ENCODE results near the gene CABLES1. TPM values are rescaled to one million over a fixed set of nuclear protein-coding genes. Genes with fewer than 3 reads are reported as not detected.
"Not testable (repeated sequence)": the region's sequence is repeated elsewhere in the genome, so short reads cannot be mapped to it uniquely, and the experiment has no call there.

CABLES1 gene
- total RNA-seq, 2 donors from 2014 or later = 0.39 TPM; not detected in 1

GRCh38 chr18:23155537-23155936, 20.3 kb downstream of the CABLES1 start:
- Mint-ChIP-seq H3K27me3 (peaks cover 3 to 12% of the 10 kb centered on the region in 2 donors), H3K36me3 (no peaks in the 10 kb centered on the region), H3K4me1 (ENCODE audit: low read depth in 2 of 2) (no peaks in the 10 kb centered on the region), H3K27ac (no peak overlapping the region), H3K4me3 (no peak overlapping the region), H3K9me3 (no peaks in the 10 kb centered on the region)
- DNase-seq (ENCODE audit: low spot score) (no peak), ATAC-seq (no peak)

- H3K4me1 Mint-ChIP-seq (ENCODE audit: low read depth in 2 of 2) = no peaks in the 10 kb centered on the region
- H3K27ac Mint-ChIP-seq = no peak overlapping the region
- H3K4me3 Mint-ChIP-seq = no peak overlapping the region
- no peaks in the 10 kb centered on the region for H3K36me3 Mint-ChIP-seq
- ATAC-seq = no peak
- H3K27me3 Mint-ChIP-seq = peaks cover 3 to 12% of the 10 kb centered on the region in 2 donors
- DNase-seq (ENCODE audit: low spot score) = no peak
- no peaks in the 10 kb centered on the region for H3K9me3 Mint-ChIP-seq
These were observed 20.8 kb downstream of the CABLES1 start for GRCh38 chr18:23156134-23156533.

GRCh38 chr18:23158058-23158457, 22.8 kb downstream of the CABLES1 start:
- no peaks in the 10 kb centered on the region for H3K9me3 Mint-ChIP-seq
- H3K4me1 Mint-ChIP-seq (ENCODE audit: low read depth in 2 of 2) = peaks cover 0 to 5% of the 10 kb centered on the region in 2 donors
- H3K36me3 Mint-ChIP-seq = no peaks in the 10 kb centered on the region
- no peak overlapping the region for H3K27ac Mint-ChIP-seq
- peaks cover 7 to 19% of the 10 kb centered on the region in 2 donors for H3K27me3 Mint-ChIP-seq
- no peak for DNase-seq (ENCODE audit: low spot score)
- H3K4me3 Mint-ChIP-seq = no peak overlapping the region
- no peak for ATAC-seq

- not testable (repeated sequence) for H3K4me3 Mint-ChIP-seq; H3K36me3 Mint-ChIP-seq; H3K4me1 Mint-ChIP-seq (ENCODE audit: low read depth in 2 of 2); ATAC-seq; DNase-seq (ENCODE audit: low spot score); H3K9me3 Mint-ChIP-seq; H3K27ac Mint-ChIP-seq
- H3K27me3 Mint-ChIP-seq = peaks cover 7 to 19% of the 10 kb centered on the region in 2 donors
These were observed 23.6 kb downstream of the CABLES1 start for GRCh38 chr18:23158884-23159283.

GRCh38 chr18:23159344-23159743, 24.1 kb downstream of the CABLES1 start:
- H3K9me3 Mint-ChIP-seq = no peaks in the 10 kb centered on the region
- peaks cover 0 to 6% of the 10 kb centered on the region in 2 donors for H3K4me1 Mint-ChIP-seq (ENCODE audit: low read depth in 2 of 2)
- peaks cover 5 to 14% of the 10 kb centered on the region in 2 donors for H3K27me3 Mint-ChIP-seq
- H3K4me3 Mint-ChIP-seq = no peak overlapping the region
- no peaks in the 10 kb centered on the region for H3K36me3 Mint-ChIP-seq
- no peak overlapping the region for H3K27ac Mint-ChIP-seq
- DNase-seq (ENCODE audit: low spot score) (no peak), ATAC-seq (no peak)

- no peak overlapping the region for H3K27ac Mint-ChIP-seq
- H3K9me3 Mint-ChIP-seq = no peaks in the 10 kb centered on the region
- H3K4me3 Mint-ChIP-seq = no peak overlapping the region
- no peaks in the 10 kb centered on the region for H3K36me3 Mint-ChIP-seq
- ATAC-seq (no peak), DNase-seq (ENCODE audit: low spot score) (no peak)
- peaks cover 7% of the 10 kb centered on the region in 2 donors for H3K27me3 Mint-ChIP-seq
- peaks cover 0 to 6% of the 10 kb centered on the region in 2 donors for H3K4me1 Mint-ChIP-seq (ENCODE audit: low read depth in 2 of 2)
These were observed 27.2 kb downstream of the CABLES1 start for GRCh38 chr18:23162473-23162872.

GRCh38 chr18:23163786-23164533, 28.7 kb downstream of the CABLES1 start:
- DNase-seq (ENCODE audit: low spot score) (no peak), ATAC-seq (no peak)
- Mint-ChIP-seq H3K9me3 (no peaks in the 10 kb centered on the region), H3K27me3 (peaks cover 7% of the 10 kb centered on the region in 2 donors), H3K36me3 (no peaks in the 10 kb centered on the region), H3K4me1 (ENCODE audit: low read depth in 2 of 2) (peaks cover 0 to 6% of the 10 kb centered on the region in 2 donors), H3K4me3 (no peak overlapping the region), H3K27ac (no peak overlapping the region)

GRCh38 chr18:23165271-23166068, 30.2 kb downstream of the CABLES1 start:
- Mint-ChIP-seq H3K36me3 (no peaks in the 10 kb centered on the region), H3K27me3 (peaks cover 7% of the 10 kb centered on the region in 2 donors), H3K9me3 (no peaks in the 10 kb centered on the region), H3K4me3 (no peak overlapping the region), H3K4me1 (ENCODE audit: low read depth in 2 of 2) (peaks cover 0 to 6% of the 10 kb centered on the region in 2 donors), H3K27ac (no peak overlapping the region)
- DNase-seq (ENCODE audit: low spot score) (no peak), ATAC-seq (no peak)

GRCh38 chr18:23166891-23167541, 31.7 kb downstream of the CABLES1 start:
- no peaks in the 10 kb centered on the region for H3K36me3 Mint-ChIP-seq
- H3K9me3 Mint-ChIP-seq = no peaks in the 10 kb centered on the region
- no peak overlapping the region for H3K4me3 Mint-ChIP-seq
- H3K4me1 Mint-ChIP-seq (ENCODE audit: low read depth in 2 of 2) = peaks cover 0 to 6% of the 10 kb centered on the region in 2 donors
- ATAC-seq (no peak), DNase-seq (ENCODE audit: low spot score) (no peak)
- H3K27me3 Mint-ChIP-seq = peaks cover 7% of the 10 kb centered on the region in 2 donors
- H3K27ac Mint-ChIP-seq = no peak overlapping the region

GRCh38 chr18:23169673-23170044, 34.4 kb downstream of the CABLES1 start:
- ATAC-seq (no peak), DNase-seq (ENCODE audit: low spot score) (peak; percentile 22)
- Mint-ChIP-seq H3K4me3 (no peak overlapping the region), H3K27ac (no peak overlapping the region), H3K4me1 (ENCODE audit: low read depth in 2 of 2) (no peaks in the 10 kb centered on the region), H3K36me3 (no peaks in the 10 kb centered on the region), H3K9me3 (no peaks in the 10 kb centered on the region), H3K27me3 (peaks cover 2 to 8% of the 10 kb centered on the region in 2 donors)

- H3K4me3 Mint-ChIP-seq = no peak overlapping the region
- H3K4me1 Mint-ChIP-seq (ENCODE audit: low read depth in 2 of 2) = no peaks in the 10 kb centered on the region
- ATAC-seq = no peak
- H3K9me3 Mint-ChIP-seq = no peaks in the 10 kb centered on the region
- no peak overlapping the region for H3K27ac Mint-ChIP-seq
- H3K36me3 Mint-ChIP-seq = no peaks in the 10 kb centered on the region
- H3K27me3 Mint-ChIP-seq = peaks cover 2 to 8% of the 10 kb centered on the region in 2 donors
- no peak for DNase-seq (ENCODE audit: low spot score)
These were observed 34.9 kb downstream of the CABLES1 start for GRCh38 chr18:23170137-23170536.

GRCh38 chr18:23171581-23172156, 36.4 kb downstream of the CABLES1 start:
- DNase-seq (ENCODE audit: low spot score) (peak; percentile 34), ATAC-seq (no peak)
- Mint-ChIP-seq H3K27ac (no peak overlapping the region), H3K27me3 (peaks cover 0 to 8% of the 10 kb centered on the region in 2 donors), H3K9me3 (no peaks in the 10 kb centered on the region), H3K4me1 (ENCODE audit: low read depth in 2 of 2) (no peaks in the 10 kb centered on the region), H3K4me3 (no peak overlapping the region), H3K36me3 (no peaks in the 10 kb centered on the region)

- Mint-ChIP-seq H3K27me3 (peaks cover 0 to 8% of the 10 kb centered on the region in 2 donors), H3K9me3 (no peaks in the 10 kb centered on the region), H3K27ac (no peak overlapping the region), H3K4me1 (ENCODE audit: low read depth in 2 of 2) (no peaks in the 10 kb centered on the region), H3K4me3 (no peak overlapping the region), H3K36me3 (no peaks in the 10 kb centered on the region)
- no peak for ATAC-seq
- DNase-seq (ENCODE audit: low spot score) = peak; percentile 18
These were observed 37.5 kb downstream of the CABLES1 start for GRCh38 chr18:23172591-23173380.

Measured in natural killer cell treated with Interleukin-12 subunit alpha and Interleukin-12 subunit beta and Interleukin-15 and Interleukin-18, amount 100 ng/mL, for 72 hours (primary cell).